ENCODE data around the gene BRME1. TPM values are rescaled to one million over a fixed set of nuclear protein-coding genes. Genes with fewer than 3 reads are reported as not detected.

Gene BRME1
- total RNA-seq, 4 donors from 2014 or later: 1.9 to 2.4 (median 2.2) TPM; not detected in 1

DNA sequence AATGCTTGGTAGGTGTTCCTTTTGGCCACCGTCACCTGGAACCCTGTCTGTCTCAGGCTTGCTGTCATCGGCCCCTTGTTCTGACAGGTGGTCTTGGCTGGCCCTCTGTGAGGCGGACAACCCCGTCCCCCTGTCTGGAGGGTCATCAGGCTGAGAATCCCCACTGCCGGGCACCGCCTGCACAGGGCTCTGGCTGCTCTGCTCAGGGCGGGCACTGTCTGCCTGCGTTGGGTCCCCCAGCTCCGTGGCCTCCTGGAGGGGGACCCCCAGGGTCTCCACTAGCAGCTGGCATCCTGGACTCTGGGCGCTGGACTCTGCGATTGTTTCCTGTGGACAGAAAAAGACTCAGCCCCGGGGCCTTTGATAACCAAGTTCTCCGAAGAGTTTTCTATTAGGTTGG is 15.8 kb downstream of the BRME1 start:
- no peak for ATAC-seq
- 100% methylated on average over 1 of the region's 13 CpGs; no CpG with 5 or more reads in 1 of the 2 donors for WGBS, 2 donors (ENCODE audit: low coverage in 1 of 2)
- H3K27ac ChIP-seq: no peak overlapping the region
- TF ChIP-seq CTCF (IDR thresholded peaks at IDR 0.05) (no peak), EP300 (IDR thresholded peaks at IDR 0.05) (no peak), POLR2A (IDR thresholded peaks at IDR 0.05) (no peak)
- no peaks in the 10 kb centered on the region for H3K4me1 ChIP-seq
- no peaks in the 10 kb centered on the region for H3K9me3 ChIP-seq
- no peaks in the 10 kb centered on the region for H3K36me3 ChIP-seq
- no peaks in the 10 kb centered on the region for H3K27me3 ChIP-seq
- no peak overlapping the region for H3K4me3 ChIP-seq

DNA sequence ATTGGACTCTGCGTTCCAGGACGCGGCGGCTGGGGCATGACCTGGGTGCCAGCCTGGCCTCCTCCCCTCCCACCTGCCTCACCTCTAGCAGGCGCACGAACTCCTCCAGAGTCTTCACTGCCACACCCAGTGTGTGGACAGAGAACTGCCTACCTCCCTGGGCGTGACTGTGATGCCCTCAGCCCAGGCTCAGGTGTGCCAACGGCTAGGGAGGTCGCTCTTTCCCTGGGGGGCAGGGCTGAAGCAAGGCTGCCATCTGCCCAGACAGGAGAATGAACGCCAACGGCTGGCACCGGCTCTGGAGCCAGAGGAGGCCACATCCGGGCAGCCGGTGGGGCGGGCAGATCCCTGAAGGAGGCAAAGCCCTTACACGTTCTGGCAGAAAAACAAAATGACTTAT is 17.6 kb downstream of the BRME1 start:
- no peaks in the 10 kb centered on the region for H3K9me3 ChIP-seq
- H3K27me3 ChIP-seq: no peaks in the 10 kb centered on the region
- no peak overlapping the region for H3K4me3 ChIP-seq
- no peak overlapping the region for H3K27ac ChIP-seq
- 93% methylated on average over 3 of the region's 16 CpGs; no CpG with 5 or more reads in 1 of the 2 donors for WGBS, 2 donors (ENCODE audit: low coverage in 1 of 2)
- H3K4me1 ChIP-seq: no peaks in the 10 kb centered on the region
- ATAC-seq: no peak
- no peaks in the 10 kb centered on the region for H3K36me3 ChIP-seq
- TF ChIP-seq POLR2AphosphoS5 (IDR thresholded peaks at IDR 0.05) (no peak), POLR2A (IDR thresholded peaks at IDR 0.05) (no peak), EP300 (IDR thresholded peaks at IDR 0.05) (no peak), CTCF (IDR thresholded peaks at IDR 0.05) (no peak)

DNA sequence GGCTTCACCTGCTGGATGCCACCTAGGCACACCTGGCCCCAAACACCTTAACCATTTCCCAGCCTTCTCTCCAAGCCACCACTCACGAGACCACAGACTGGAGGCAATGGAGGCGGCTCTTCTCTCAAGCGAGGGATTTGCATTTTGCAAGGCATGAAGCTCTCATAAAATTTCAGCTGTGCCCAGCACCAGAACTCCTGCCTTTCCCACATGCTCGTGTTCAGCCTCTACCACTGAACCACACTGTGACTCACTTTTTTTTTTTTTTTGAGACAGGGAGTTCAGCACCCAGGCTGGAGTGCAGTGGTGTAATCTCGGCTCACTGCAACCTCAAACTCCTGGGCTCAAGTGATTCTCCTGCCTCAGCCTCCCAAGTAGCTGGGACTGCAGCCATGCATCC is 18.4 kb downstream of the BRME1 start:
- H3K36me3 ChIP-seq: no peaks in the 10 kb centered on the region
- H3K4me1 ChIP-seq: no peaks in the 10 kb centered on the region
- no peaks in the 10 kb centered on the region for H3K9me3 ChIP-seq
- TF ChIP-seq POLR2A (IDR thresholded peaks at IDR 0.05) (no peak), POLR2AphosphoS5 (IDR thresholded peaks at IDR 0.05) (no peak)
- ATAC-seq: no peak
- H3K27me3 ChIP-seq: no peaks in the 10 kb centered on the region
- WGBS, 2 donors (ENCODE audit: low coverage in 1 of 2): 74% methylated on average over 4 of the region's 5 CpGs; no CpG with 5 or more reads in 1 of the 2 donors
- no peak overlapping the region for H3K4me3 ChIP-seq
- H3K27ac ChIP-seq: no peak overlapping the region

DNA sequence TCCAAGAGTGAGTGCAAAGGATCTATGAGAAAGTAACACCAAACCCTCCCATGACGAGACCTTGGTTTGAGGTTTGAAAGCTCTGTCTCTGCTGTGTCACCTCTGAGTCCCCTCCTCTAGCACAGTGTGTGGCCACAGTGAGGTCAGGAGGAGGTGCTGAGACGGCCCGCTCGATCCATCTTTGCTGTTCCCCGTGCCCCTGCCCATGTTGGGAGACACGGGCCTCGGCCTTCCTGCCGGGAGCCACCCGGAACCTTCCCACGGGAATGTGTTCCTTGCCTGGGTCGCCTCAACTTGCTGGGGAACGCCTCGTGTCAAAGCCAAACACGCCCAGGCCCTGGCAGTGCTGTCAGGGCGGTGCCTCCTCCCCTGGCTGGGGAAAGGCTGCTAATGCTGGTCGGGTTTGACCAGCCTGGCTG is 18.9 kb downstream of the BRME1 start:
- Histone ChIP-seq H3K9me3 (no peaks in the 10 kb centered on the region), H3K4me3 (no peak overlapping the region), H3K27me3 (no peaks in the 10 kb centered on the region), H3K4me1 (peaks cover 0 to 2% (median 0%) of the 10 kb centered on the region in 3 donors), H3K27ac (no peak overlapping the region), H3K36me3 (no peaks in the 10 kb centered on the region)
- WGBS, 2 donors (ENCODE audit: low coverage in 1 of 2): 75 to 96% methylated on average over 2 to 5 of the region's 16 CpGs
- no peak for ATAC-seq
- TF ChIP-seq POLR2A (IDR thresholded peaks at IDR 0.05) (no peak), EP300 (IDR thresholded peaks at IDR 0.05) (no peak), CTCF (IDR thresholded peaks at IDR 0.05) (no peak), POLR2AphosphoS5 (IDR thresholded peaks at IDR 0.05) (no peak)

DNA sequence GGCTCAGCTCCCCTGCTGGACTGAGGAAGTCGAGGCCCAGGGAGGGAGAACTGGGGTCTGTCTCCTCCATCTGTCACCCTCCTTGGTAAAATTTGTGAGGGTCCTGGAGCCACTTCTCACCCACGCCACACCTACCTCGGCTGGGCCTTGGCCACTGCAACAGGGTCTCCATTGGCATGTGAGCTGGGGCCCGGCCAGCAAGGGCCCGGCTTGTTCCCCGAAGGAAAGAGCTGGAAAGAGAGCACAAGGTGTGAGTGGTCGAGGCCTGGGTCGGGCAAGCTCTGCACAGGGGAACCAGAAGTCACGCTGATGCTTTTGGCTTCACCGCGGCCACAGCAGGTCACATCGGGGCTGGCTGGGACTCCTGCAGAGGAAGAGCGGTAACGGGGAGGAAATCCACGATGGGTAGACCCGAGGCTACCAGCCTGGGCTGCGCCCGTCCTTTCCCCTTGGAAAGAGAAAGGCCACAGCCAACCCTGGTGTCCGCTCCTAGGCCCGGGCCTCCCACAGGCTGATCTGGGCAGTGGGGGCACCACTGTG is 20.0 kb downstream of the BRME1 start:
- Histone ChIP-seq H3K4me1 (peaks cover 0 to 13% (median 0%) of the 10 kb centered on the region in 3 donors), H3K27ac (no peak overlapping the region), H3K27me3 (no peaks in the 10 kb centered on the region), H3K36me3 (no peaks in the 10 kb centered on the region), H3K4me3 (no peak overlapping the region), H3K9me3 (no peaks in the 10 kb centered on the region)
- TF ChIP-seq POLR2AphosphoS5 (IDR thresholded peaks at IDR 0.05) (no peak), POLR2A (IDR thresholded peaks at IDR 0.05) (no peak), EP300 (IDR thresholded peaks at IDR 0.05) (no peak), CTCF (IDR thresholded peaks at IDR 0.05) (no peak)
- WGBS, 2 donors (ENCODE audit: low coverage in 1 of 2): 97% methylated on average over 6 of the region's 20 CpGs; no CpG with 5 or more reads in 1 of the 2 donors
- ATAC-seq: no peak
